ENCODE data around the gene SACM1L. TPM values are rescaled to one million over a fixed set of nuclear protein-coding genes. Genes with fewer than 3 reads are reported as not detected.

SACM1L gene
- total and polyA plus RNA-seq, 2 of the 4 experiments (the other 2 are of a cell fraction) = 19.0 to 40.9 TPM

- ChIA-PET POLR2A (ENCODE audit: unreplicated experiment) (no interaction called here), CTCF (no interaction called here)
Observed at GRCh38 chr3:45792036-45792435, 102.8 kb downstream of the SACM1L start.

More at GRCh38 chr3:45792036-45792435, 102.8 kb downstream of the SACM1L start:
- Histone ChIP-seq H4K8ac (ENCODE audit: low read depth in 2 of 2, low read length in 2 of 2) (no peak overlapping the region), H3K9ac (ENCODE audit: low read depth, low read length) (no peak overlapping the region), H2BK120ac (ENCODE audit: low read depth, low read length) (no peak overlapping the region), H3K9me1 (ENCODE audit: insufficient read depth, low read length) (peaks cover 2% of the 10 kb centered on the region; the same call in 1 of the 2 replicates), H3K27ac (ENCODE audit: insufficient read depth, low read length) (no peak overlapping the region), H3K36me3 (ENCODE audit: control insufficient read depth, insufficient read depth, low read length) (no peaks in the 10 kb centered on the region), H3K79me1 (ENCODE audit: low read depth in 1 of 2, low read length in 2 of 2) (no peaks in the 10 kb centered on the region), H4K5ac (ENCODE audit: low read depth, low read length) (no peak overlapping the region), H2BK20ac (ENCODE audit: low read depth, low read length) (no peak overlapping the region), H2AK9ac (replicated peaks; ENCODE audit: low read depth, low read length, poor library complexity) (no peak overlapping the region), H3K23ac (ENCODE audit: low read depth, low read length) (no peak overlapping the region), H2BK5ac (ENCODE audit: low read depth, low read length, poor library complexity, severe bottlenecking) (no peak overlapping the region), H3K18ac (ENCODE audit: low read depth, low read length) (no peak overlapping the region), H2BK15ac (ENCODE audit: low read depth, low read length) (no peak overlapping the region), H4K20me1 (ENCODE audit: insufficient read depth, low read length) (no peaks in the 10 kb centered on the region; the same call in 1 of the 2 replicates), H3K14ac (replicated peaks; ENCODE audit: low read depth, low read length) (no peak overlapping the region), H3K27me3 (ENCODE audit: control insufficient read depth, insufficient read depth, low read length) (peaks cover 78% of the 10 kb centered on the region), H2AFZ (replicated peaks; ENCODE audit: low read length, poor library complexity) (no peak overlapping the region), H3K4me2 (ENCODE audit: low read depth, low read length) (no peak overlapping the region), H3K4me3 (ENCODE audit: insufficient read depth, low read depth, low read length) (no peak overlapping the region), H3K56ac (ENCODE audit: extremely low read depth, insufficient read depth, low read length) (no peak overlapping the region), H3K4me1 (ENCODE audit: control insufficient read depth, insufficient read depth, low read length) (peaks cover 5% of the 10 kb centered on the region; the same call in 1 of the 2 replicates), H4K91ac (ENCODE audit: insufficient read depth, low read depth, low read length) (no peak overlapping the region), H2AK5ac (ENCODE audit: low read depth, low read length) (no peak overlapping the region), H3K9me3 (ENCODE audit: control insufficient read depth, insufficient read depth, low read length) (peaks cover 6% of the 10 kb centered on the region), H3K4ac (ENCODE audit: low read depth, low read length) (no peak overlapping the region)
- ATAC-seq (ENCODE audit: low read depth) (no peak), DNase-seq (no peak)
- no TSS peak for BruUV-seq (replicated peaks)
- dilution Hi-C loops (cut with HindIII; ENCODE audit: low sequenced_read_pairs, unreplicated experiment) = no loop called here
- in situ Hi-C loops (cut with MboI; ENCODE audit: low sequenced_read_pairs) = no loop called here
- TF ChIP-seq RAD21 (IDR thresholded peaks at IDR 0.05; ENCODE audit: low read length) (no peak), RFX5 (IDR thresholded peaks at IDR 0.05; ENCODE audit: low read depth, low read length) (no peak), MAFK (IDR thresholded peaks at IDR 0.05; ENCODE audit: low read depth, low read length) (no peak), NFE2L2 (IDR thresholded peaks at IDR 0.05; ENCODE audit: low read depth, low read length) (no peak), MAZ (IDR thresholded peaks at IDR 0.05; ENCODE audit: borderline replicate concordance, low read depth, low read length) (no peak), USF2 (IDR thresholded peaks at IDR 0.05; ENCODE audit: low read depth, low read length) (no peak), SMC3 (IDR thresholded peaks at IDR 0.05; ENCODE audit: low read depth, low read length) (no peak), ELK1 (IDR thresholded peaks at IDR 0.05; ENCODE audit: borderline replicate concordance, low read depth, low read length) (no peak), RCOR1 (IDR thresholded peaks at IDR 0.05; ENCODE audit: insufficient replicate concordance, low read length) (no peak), CHD1 (IDR thresholded peaks at IDR 0.05; ENCODE audit: low read depth, low read length) (no peak), FOS (IDR thresholded peaks at IDR 0.05; ENCODE audit: low read depth, low read length) (no peak), BHLHE40 (IDR thresholded peaks at IDR 0.05; ENCODE audit: low read depth, low read length) (no peak), CTCF (conservative IDR thresholded peaks at IDR 0.05; ENCODE audit: low read depth, low read length) (no peak)
- intact Hi-C loops (cut with micrococcal nuclease) = no loop called here
- WGBS, 2 experiments (ENCODE audit: extremely low coverage in 2 of 2, insufficient read length in 1 of 2) = no CpG with 5 or more reads among the region's 2 CpGs

Measured in IMR-90 (cell line).